Tibial nerve (tissue), 4 donors: ENCODE measurements around the gene CENPO.

Experiments
- EP300 ChIP-seq, 2 donors: sonication (generic); formaldehyde crosslinking; IDR thresholded peaks; one replicate each; pipeline ENCODE4 v1.6.1; 2017; ENCODE audit warnings: antibody characterized with exemption in 2 of 2, mild to moderate bottlenecking in 1 of 2
- POLR2A ChIP-seq, 2 donors: fragments of 450-650 bp; IDR thresholded peaks; one replicate each; pipeline ENCODE4 v1.6.1; 2017; ENCODE audit warnings: antibody characterized with exemption in 2 of 2, mild to moderate bottlenecking in 2 of 2, moderate library complexity in 2 of 2
- TF ChIP-seq, protein P1 (sequence below), 5 experiments: fragments of 200-600 bp in 3 of 5; fragments of 450-650 bp in 2 of 5; sonication (generic) in 3 of 5; IDR thresholded peaks; one replicate each; pipeline ENCODE4 v1.5.1; 2016 to 2019; ENCODE audit warnings: antibody characterized with exemption in 5 of 5, mild to moderate bottlenecking in 3 of 5, moderate library complexity in 2 of 5

DNA sequence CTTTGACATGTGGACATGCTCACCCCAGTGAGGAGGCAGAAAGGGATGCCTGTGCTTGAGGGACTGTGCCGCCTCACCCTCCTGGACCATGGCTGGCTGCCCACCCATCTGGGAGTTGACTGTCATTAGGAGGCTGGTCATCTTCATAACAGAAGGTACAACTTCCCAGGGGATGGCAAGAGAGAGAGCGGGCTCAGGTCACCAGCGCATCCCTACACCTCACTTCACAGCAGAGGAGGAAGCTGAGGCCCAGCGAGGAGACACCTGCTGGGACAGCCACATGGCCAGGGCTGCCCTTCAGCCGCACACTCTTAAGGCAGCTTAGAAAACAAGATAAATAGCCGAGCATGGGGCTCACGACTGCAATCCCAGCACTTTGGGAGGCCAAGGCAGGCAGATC lies 67.4 kb downstream of the CENPO start:
- TF ChIP-seq, protein P1, sequence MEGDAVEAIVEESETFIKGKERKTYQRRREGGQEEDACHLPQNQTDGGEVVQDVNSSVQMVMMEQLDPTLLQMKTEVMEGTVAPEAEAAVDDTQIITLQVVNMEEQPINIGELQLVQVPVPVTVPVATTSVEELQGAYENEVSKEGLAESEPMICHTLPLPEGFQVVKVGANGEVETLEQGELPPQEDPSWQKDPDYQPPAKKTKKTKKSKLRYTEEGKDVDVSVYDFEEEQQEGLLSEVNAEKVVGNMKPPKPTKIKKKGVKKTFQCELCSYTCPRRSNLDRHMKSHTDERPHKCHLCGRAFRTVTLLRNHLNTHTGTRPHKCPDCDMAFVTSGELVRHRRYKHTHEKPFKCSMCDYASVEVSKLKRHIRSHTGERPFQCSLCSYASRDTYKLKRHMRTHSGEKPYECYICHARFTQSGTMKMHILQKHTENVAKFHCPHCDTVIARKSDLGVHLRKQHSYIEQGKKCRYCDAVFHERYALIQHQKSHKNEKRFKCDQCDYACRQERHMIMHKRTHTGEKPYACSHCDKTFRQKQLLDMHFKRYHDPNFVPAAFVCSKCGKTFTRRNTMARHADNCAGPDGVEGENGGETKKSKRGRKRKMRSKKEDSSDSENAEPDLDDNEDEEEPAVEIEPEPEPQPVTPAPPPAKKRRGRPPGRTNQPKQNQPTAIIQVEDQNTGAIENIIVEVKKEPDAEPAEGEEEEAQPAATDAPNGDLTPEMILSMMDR (IDR thresholded peaks at IDR 0.05) = no peak
- TF ChIP-seq POLR2A (IDR thresholded peaks at IDR 0.05) (no peak), EP300 (IDR thresholded peaks at IDR 0.05) (no peak)
